CD4-positive, alpha-beta memory T cell (primary cell): Measurements from ENCODE around the gene IL24. TPM values are rescaled to one million over a fixed set of nuclear protein-coding genes. Genes with fewer than 3 reads are reported as not detected.

Experiments used
- CTCF ChIA-PET: fragments of 350-600 bp; sonication (Branson Sonifier 250); formaldehyde crosslinking; loops from one replicate; lab custom pipeline; 2021; ENCODE audit warnings: inconsistent platforms; ENCODE audit not compliant: partially characterized antibody; lab: Charles Lee
- POLR2A ChIA-PET: fragments of 350-600 bp; sonication (Branson Sonifier 250); formaldehyde crosslinking; loops from one replicate; lab custom pipeline; 2021; ENCODE audit not compliant: partially characterized antibody; lab: Charles Lee
- DNase-seq, 5 donors: peaks; one replicate each; pipeline versions ENCODE4 v3.0.0 to v3.0.0-alpha.2; 2020 to 2022; ENCODE audit warnings: mixed read lengths in 1 of 5
- H3K27ac ChIP-seq: one replicate; pipeline ENCODE4 v1.7.0; 2013; ENCODE audit warnings: low read depth, low read length
- H3K27me3 ChIP-seq: 2 replicates; pipeline ENCODE4 v1.7.0; 2013; ENCODE audit warnings: mild to moderate bottlenecking, low read length, moderate library complexity; ENCODE audit not compliant: insufficient read depth
- H3K36me3 ChIP-seq: 2 replicates; pipeline ENCODE4 v1.7.0; 2013; ENCODE audit warnings: mild to moderate bottlenecking, low read length, moderate library complexity; ENCODE audit not compliant: insufficient read depth
- H3K4me1 ChIP-seq: 2 replicates; pipeline ENCODE4 v1.7.0; 2013; ENCODE audit warnings: mild to moderate bottlenecking, low read length, moderate library complexity; ENCODE audit not compliant: insufficient read depth
- H3K4me3 ChIP-seq, 2 donors: one replicate each; pipeline ENCODE4 v1.7.0; 2013; ENCODE audit warnings: low read length in 2 of 2, mild to moderate bottlenecking in 1 of 2
- H3K9me3 ChIP-seq, 2 donors: one replicate each; pipeline ENCODE4 v1.7.0; 2013; ENCODE audit warnings: low read length in 2 of 2, control low read depth in 1 of 2; ENCODE audit not compliant: control insufficient read depth in 1 of 2
- H3K27ac Mint-ChIP-seq, 7 donors: one replicate each; pipeline ENCODE4 v1.8.0; 2020 to 2021; ENCODE audit warnings: mixed read lengths in 7 of 7, mild to moderate bottlenecking in 6 of 7, inconsistent platforms in 3 of 7, moderate library complexity in 3 of 7
- H3K27me3 Mint-ChIP-seq, 2 donors: one replicate each; pipeline ENCODE4 v1.8.0; 2020 to 2021; ENCODE audit warnings: mixed read lengths in 2 of 2
- H3K36me3 Mint-ChIP-seq, 2 donors: one replicate each; pipeline ENCODE4 v1.8.0; 2020 to 2021; ENCODE audit warnings: mixed read lengths in 2 of 2, inconsistent platforms in 1 of 2, mild to moderate bottlenecking in 1 of 2
- H3K4me1 Mint-ChIP-seq, 4 donors: one replicate each; pipeline ENCODE4 v1.8.0; 2020 to 2021; ENCODE audit warnings: mixed read lengths in 4 of 4, mild to moderate bottlenecking in 1 of 4
- H3K4me3 Mint-ChIP-seq, 8 donors: one replicate each; pipeline ENCODE4 v1.8.0; 2020 to 2021; ENCODE audit warnings: mixed read lengths in 8 of 8, mild to moderate bottlenecking in 7 of 8, moderate library complexity in 6 of 8, inconsistent platforms in 3 of 8
- H3K9me3 Mint-ChIP-seq, 8 donors: one replicate each; pipeline ENCODE4 v1.8.0; 2020 to 2021; ENCODE audit warnings: mixed read lengths in 8 of 8, mild to moderate bottlenecking in 5 of 8, inconsistent platforms in 3 of 8, moderate library complexity in 1 of 8
- intact Hi-C: fragments of 100-400 bp; cut with micrococcal nuclease; formaldehyde crosslinking; loops from one replicate; pipeline ENCODE4 v1.15.1; 2023
- polyA plus RNA-seq, 2 donors: library from polyadenylated mRNA; unstranded; fragments of 300-500 nt; fragmentation: Illumina TruSeq; gene quantifications; one replicate each; pipeline ENCODE4 v1.2.3, GENCODE V29; 2021
- total RNA-seq, 2 experiments: library from RNA; stranded (reverse); gene quantifications; one replicate each; pipeline ENCODE4 v1.2.3, GENCODE V29; 2021

IL24 gene
- total and polyA plus RNA-seq, 4 experiments from 2014 or later, result 20.3 to 29.6 TPM; not detected in 2

DNA sequence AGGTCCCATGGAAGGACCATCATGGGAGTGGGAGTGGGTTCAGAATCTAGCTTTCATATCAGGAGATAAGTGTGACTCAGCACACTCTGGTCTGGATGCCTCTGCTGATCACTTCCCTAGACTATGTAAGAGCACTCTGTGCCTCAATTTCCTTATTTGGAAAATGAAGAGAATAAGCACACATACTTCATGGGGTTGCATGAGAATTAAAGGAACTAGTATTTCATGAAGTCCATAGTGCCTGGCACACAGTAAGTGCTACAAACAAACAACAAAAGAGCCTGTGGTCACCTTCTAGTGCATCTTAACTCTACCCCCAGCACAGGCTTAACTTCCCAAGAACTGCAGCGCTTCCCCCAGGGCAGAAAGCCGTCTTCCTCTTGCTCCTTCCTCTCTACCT lies 41.4 kb upstream of the IL24 start:
- Histone ChIP-seq H3K27me3 (no peaks in the 10 kb centered on the region), H3K9me3 (no peaks in the 10 kb centered on the region), H3K27ac (no peak overlapping the region), H3K4me3 (no peak overlapping the region), H3K36me3 (no peaks in the 10 kb centered on the region), H3K4me1 (peaks cover 7% of the 10 kb centered on the region)
- H3K9me3 Mint-ChIP-seq, result peaks cover 0 to 6% (median 0%) of the 10 kb centered on the region in 8 donors
- peak overlapping the region in 1 of 7 donors; percentile 24 for H3K27ac Mint-ChIP-seq
- intact Hi-C loops, result no loop called here
- ChIA-PET POLR2A (interaction anchor here (1.0 kb wide), 1 partner anchor 67 kb away, joined by 4 read pairs; no protein-coding TSS in a partner anchor), CTCF (interaction anchor here (0.9 to 2.8 kb wide), 6 partner anchors 10 to 126 kb away, joined by 3 to 14 read pairs (median 8); partner anchors contain the start of gene IL20)
- no peak overlapping the region for H3K4me3 Mint-ChIP-seq
- H3K4me1 Mint-ChIP-seq, result peaks cover 6 to 10% (median 8%) of the 10 kb centered on the region in 4 donors
- H3K27me3 Mint-ChIP-seq, result peaks cover 3 to 6% of the 10 kb centered on the region in 2 donors
- no peak for DNase-seq
- no peaks in the 10 kb centered on the region for H3K36me3 Mint-ChIP-seq

DNA sequence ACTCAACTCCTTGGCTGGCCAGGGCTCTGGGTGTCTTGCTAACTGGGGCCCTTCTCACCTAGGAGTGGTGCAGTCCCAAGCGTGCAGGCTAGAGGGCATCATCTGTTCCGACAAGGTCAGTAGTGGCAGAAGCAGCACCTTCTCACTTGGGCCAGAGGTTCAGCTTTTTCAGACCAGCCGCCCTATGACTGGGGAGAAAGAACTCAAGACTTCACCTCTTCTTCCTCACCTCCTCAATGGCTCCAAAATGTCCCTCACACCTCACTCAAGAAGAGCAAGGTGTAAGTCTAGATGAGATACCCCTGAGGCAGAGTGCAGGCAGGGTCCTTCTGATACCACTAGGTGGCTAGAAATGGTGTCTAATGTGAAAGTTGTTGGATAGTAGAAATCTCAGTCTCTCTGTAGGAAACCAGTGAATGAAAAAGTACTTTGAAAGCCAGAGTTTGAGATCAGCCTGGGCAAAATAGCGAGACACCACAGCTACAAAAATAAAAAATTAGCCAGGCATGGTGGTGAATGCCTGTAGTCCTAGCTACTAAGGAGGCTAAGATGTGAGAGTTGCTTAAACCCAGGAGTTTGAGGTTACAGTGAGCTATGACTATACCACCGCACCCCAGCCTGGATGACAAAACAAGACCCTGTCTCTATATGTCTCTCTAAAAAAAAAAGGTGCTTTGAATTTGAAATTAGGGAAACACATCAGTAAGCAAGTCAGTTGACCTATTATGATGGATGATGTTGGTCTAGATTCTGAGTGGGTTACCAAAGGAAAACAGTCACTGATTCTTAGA lies 40.4 kb upstream of the IL24 start:
- intact Hi-C loops, result no loop called here
- no peak overlapping the region for H3K27ac ChIP-seq
- Mint-ChIP-seq H3K4me3 (no peak overlapping the region), H3K27ac (no peak overlapping the region), H3K4me1 (peaks cover 6 to 10% (median 8%) of the 10 kb centered on the region in 4 donors), H3K9me3 (peaks cover 0 to 6% (median 0%) of the 10 kb centered on the region in 8 donors), H3K36me3 (no peaks in the 10 kb centered on the region), H3K27me3 (peaks cover 0 to 9% of the 10 kb centered on the region in 2 donors)
- peaks cover 7% of the 10 kb centered on the region for H3K4me1 ChIP-seq
- no peaks in the 10 kb centered on the region for H3K27me3 ChIP-seq
- DNase-seq, result peak in 4 of 5 donors; percentile 8 to 22 (median 16)
- POLR2A ChIA-PET, result interaction anchor here (1.0 kb wide), 1 partner anchor 11 kb away, joined by 3 read pairs; no protein-coding TSS in a partner anchor
- CTCF ChIA-PET, result interaction anchor here (0.7 to 2.8 kb wide), 10 partner anchors 21 to 125 kb away, joined by 3 to 14 read pairs (median 6); partner anchors contain the start of gene FCMR
- no peak overlapping the region for H3K4me3 ChIP-seq
- no peaks in the 10 kb centered on the region for H3K36me3 ChIP-seq
- H3K9me3 ChIP-seq, result no peaks in the 10 kb centered on the region

DNA sequence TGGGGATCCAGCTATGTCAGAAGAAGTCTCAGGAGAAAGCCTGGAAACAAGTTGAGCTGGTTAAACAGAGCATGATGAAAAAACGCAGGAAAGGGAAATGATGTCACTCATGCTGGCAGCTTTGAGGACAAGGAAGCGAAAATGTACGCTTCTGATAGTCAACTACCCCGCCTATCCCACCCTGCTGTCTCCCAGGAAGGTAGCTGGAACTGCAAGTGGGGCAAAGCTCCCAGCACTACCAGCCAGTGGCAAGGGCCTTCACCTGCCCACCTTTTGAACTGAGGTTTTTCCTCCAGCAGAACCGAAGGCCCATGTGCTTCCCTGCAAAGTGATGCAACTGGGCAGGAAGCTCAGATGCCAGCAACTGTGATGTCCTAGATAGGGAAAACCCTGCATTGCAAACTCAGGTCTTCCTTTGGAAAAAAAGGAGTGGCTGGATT lies 38.1 kb upstream of the IL24 start:
- H3K9me3 Mint-ChIP-seq, result no peaks in the 10 kb centered on the region
- intact Hi-C loops, result no loop called here
- Histone ChIP-seq H3K27ac (no peak overlapping the region), H3K9me3 (no peaks in the 10 kb centered on the region), H3K4me1 (peaks cover 7% of the 10 kb centered on the region), H3K27me3 (no peaks in the 10 kb centered on the region), H3K4me3 (no peak overlapping the region), H3K36me3 (no peaks in the 10 kb centered on the region)
- peak in 4 of 5 donors; percentile 12 to 28 (median 18) for DNase-seq
- no peaks in the 10 kb centered on the region for H3K36me3 Mint-ChIP-seq
- ChIA-PET POLR2A (interaction anchor here (0.6 to 1.5 kb wide), 5 partner anchors 47 to 156 kb away, joined by 3 to 6 read pairs (median 3); no protein-coding TSS in a partner anchor), CTCF (interaction anchor here (0.5 to 7.9 kb wide), 15 partner anchors 8 to 314 kb away, joined by 3 to 73 read pairs (median 3); no protein-coding TSS in a partner anchor)
- peak overlapping the region in 3 of 7 donors; percentile 58 to 84 (median 71) for H3K27ac Mint-ChIP-seq
- H3K4me3 Mint-ChIP-seq, result peak overlapping the region in 7 of 8 donors; percentile 3 to 60 (median 27)
- peaks cover 0 to 5% of the 10 kb centered on the region in 2 donors for H3K27me3 Mint-ChIP-seq
- H3K4me1 Mint-ChIP-seq, result peaks cover 6 to 10% (median 8%) of the 10 kb centered on the region in 4 donors

DNA sequence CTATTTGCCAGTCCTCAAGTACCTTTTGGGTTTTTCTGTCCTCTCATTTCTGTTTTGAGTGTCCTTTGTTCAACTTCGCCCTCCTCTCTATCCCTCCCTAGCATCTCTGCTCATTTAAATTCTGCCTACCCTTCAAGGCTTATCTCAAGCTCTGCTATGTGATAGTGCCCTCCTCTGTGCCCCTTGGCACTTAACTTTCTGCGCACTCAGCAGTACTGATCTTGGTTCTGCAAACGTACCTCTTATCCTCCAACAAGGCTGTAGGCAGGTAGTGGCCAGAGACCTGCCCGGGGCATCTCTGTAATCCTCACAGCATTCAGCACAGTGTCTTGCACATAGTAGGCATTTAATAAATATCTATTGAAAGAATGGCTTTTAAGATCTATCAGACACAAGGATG lies 37.1 kb upstream of the IL24 start:
- peaks cover 7% of the 10 kb centered on the region for H3K4me1 ChIP-seq
- Mint-ChIP-seq H3K4me3 (no peak overlapping the region), H3K9me3 (no peaks in the 10 kb centered on the region), H3K4me1 (peaks cover 6 to 13% (median 12%) of the 10 kb centered on the region in 4 donors), H3K27me3 (peaks cover 3 to 5% of the 10 kb centered on the region in 2 donors), H3K27ac (no peak overlapping the region), H3K36me3 (no peaks in the 10 kb centered on the region)
- ChIA-PET POLR2A (interaction anchor here (1.0 kb wide), 1 partner anchor 50 kb away, joined by 3 read pairs; no protein-coding TSS in a partner anchor), CTCF (interaction anchor here (0.7 to 7.9 kb wide), 8 partner anchors 7 to 315 kb away, joined by 3 to 73 read pairs (median 6); no protein-coding TSS in a partner anchor)
- DNase-seq, result no peak
- no peak overlapping the region for H3K27ac ChIP-seq
- H3K36me3 ChIP-seq, result no peaks in the 10 kb centered on the region
- H3K27me3 ChIP-seq, result no peaks in the 10 kb centered on the region
- H3K9me3 ChIP-seq, result no peaks in the 10 kb centered on the region
- no peak overlapping the region for H3K4me3 ChIP-seq
- intact Hi-C loops, result no loop called here

DNA sequence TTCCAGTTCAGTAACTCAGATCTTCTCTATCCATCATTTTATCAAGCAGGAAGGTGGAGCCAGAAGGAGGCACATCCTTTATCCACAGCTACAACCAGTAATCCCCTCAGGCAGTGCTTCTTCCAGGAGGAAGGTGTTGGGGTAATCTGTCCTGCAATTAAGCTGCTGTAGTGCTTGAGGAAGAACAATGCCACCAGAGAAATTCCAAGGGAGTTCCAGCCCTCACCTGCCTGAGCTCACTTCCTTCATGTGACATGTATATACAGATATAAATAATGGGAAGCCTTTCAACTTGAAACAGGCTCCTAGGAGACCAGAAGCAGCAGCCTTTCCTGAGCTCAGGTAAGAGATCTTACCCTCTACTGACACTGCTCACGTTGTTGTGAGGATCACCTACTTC lies 34.0 kb upstream of the IL24 start:
- no peaks in the 10 kb centered on the region for H3K36me3 Mint-ChIP-seq
- CTCF ChIA-PET, result interaction anchor here (1.0 to 7.9 kb wide), 6 partner anchors 9 to 118 kb away, joined by 3 to 73 read pairs (median 21); no protein-coding TSS in a partner anchor

DNA sequence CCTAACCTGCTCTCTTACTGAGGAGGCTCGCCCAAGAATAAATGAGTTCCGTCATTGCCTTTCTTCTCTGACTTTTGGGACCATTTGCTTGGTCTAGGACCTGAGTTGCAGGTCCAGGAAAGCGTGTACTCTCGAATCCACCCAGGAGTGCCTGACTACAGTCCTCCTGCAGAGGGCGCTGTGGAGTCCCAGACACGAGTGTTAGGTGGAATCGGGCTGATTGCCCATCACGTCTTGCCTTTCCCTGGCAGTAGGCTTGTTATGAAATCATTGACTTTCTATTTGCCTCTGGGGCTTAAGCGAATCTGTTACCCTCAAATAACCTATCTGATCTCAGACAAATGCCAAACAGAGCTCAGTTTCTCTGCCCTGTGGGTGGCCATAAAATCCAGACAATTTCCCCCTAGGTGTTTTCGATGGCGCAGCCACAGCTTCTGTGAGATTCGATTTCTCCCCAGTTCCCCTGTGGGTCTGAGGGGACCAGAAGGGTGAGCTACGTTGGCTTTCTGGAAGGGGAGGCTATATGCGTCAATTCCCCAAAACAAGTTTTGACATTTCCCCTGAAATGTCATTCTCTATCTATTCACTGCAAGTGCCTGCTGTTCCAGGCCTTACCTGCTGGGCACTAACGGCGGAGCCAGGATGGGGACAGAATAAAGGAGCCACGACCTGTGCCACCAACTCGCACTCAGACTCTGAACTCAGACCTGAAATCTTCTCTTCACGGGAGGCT lies 32.1 kb upstream of the IL24 start, which contains the start of gene IL20:
TSS of gene IL20 (plus strand) at position 685 of the 733 bp plus-strand sequence. CDS start 230 bp downstream, outside the sequence.
- Mint-ChIP-seq H3K4me3 (peak within 1 kb of the TSS in 1 of 8 donors; percentile 6), H3K9me3 (peaks cover 0 to 2% (median 0%) of the 10 kb centered on the region in 8 donors), H3K27ac (peak within 1 kb of the TSS in 2 of 7 donors; percentile 15 to 55), H3K36me3 (no peaks in the 10 kb centered on the region), H3K27me3 (peaks cover 15 to 16% of the 10 kb centered on the region in 2 donors), H3K4me1 (peaks cover 0 to 5% (median 5%) of the 10 kb centered on the region in 4 donors)
- CTCF ChIA-PET, result interaction anchor here (0.7 to 7.9 kb wide), 31 partner anchors 8 to 139 kb away, joined by 3 to 73 read pairs (median 4); partner anchors contain the start of gene FCMR
- POLR2A ChIA-PET, result interaction anchor here (0.8 to 1.4 kb wide), 2 partner anchors 35 to 44 kb away, joined by 3 to 4 read pairs; no protein-coding TSS in a partner anchor
- Histone ChIP-seq H3K27me3 (no peaks in the 10 kb centered on the region), H3K27ac (no peak within 1 kb of the TSS), H3K4me3 (no peak within 1 kb of the TSS), H3K36me3 (no peaks in the 10 kb centered on the region), H3K4me1 (no peaks in the 10 kb centered on the region), H3K9me3 (no peaks in the 10 kb centered on the region)
- intact Hi-C loops, result loop anchor here (1.0 to 2.0 kb wide), 5 partner anchors 47 to 139 kb away; no protein-coding TSS in a partner anchor
- DNase-seq, result peak; percentile 73 to 79 (median 77)

More for the DNA sequence above, 34.0 kb upstream of the IL24 start:
- Histone ChIP-seq H3K4me3 (no peak overlapping the region), H3K36me3 (no peaks in the 10 kb centered on the region), H3K27me3 (no peaks in the 10 kb centered on the region), H3K9me3 (no peaks in the 10 kb centered on the region), H3K27ac (no peak overlapping the region), H3K4me1 (peaks cover 7% of the 10 kb centered on the region)
- Mint-ChIP-seq H3K4me1 (peaks cover 6 to 15% (median 11%) of the 10 kb centered on the region in 4 donors), H3K27me3 (peaks cover 8 to 10% of the 10 kb centered on the region in 2 donors), H3K27ac (peak overlapping the region in 1 of 7 donors; percentile 39), H3K4me3 (no peak overlapping the region), H3K9me3 (peaks cover 0 to 2% (median 0%) of the 10 kb centered on the region in 8 donors)
- POLR2A ChIA-PET, result no interaction called here
- intact Hi-C loops, result no loop called here
- DNase-seq, result no peak
